ENCODE measurements around the gene SEMA4A. TPM values are rescaled to one million over a fixed set of nuclear protein-coding genes. Genes with fewer than 3 reads are reported as not detected.
A peak's percentile ranks its signal among the peaks of the same experiment; 100 is the strongest.
"Not testable (repeated sequence)": the region's sequence is repeated elsewhere in the genome, so short reads cannot be mapped to it uniquely, and the experiment has no call there.

SEMA4A gene
- total RNA-seq, 1 donor from 2014 or later: 11.8 TPM

- DNase-seq (ENCODE audit: low spot score): no peak
These were observed 4.1 kb downstream of the SEMA4A start for GRCh38 chr1:156157506-156157905.

- no peak for DNase-seq (ENCODE audit: low spot score)
These were observed 4.6 kb downstream of the SEMA4A start for GRCh38 chr1:156157966-156158365.

GRCh38 chr1:156160000-156160742, 6.8 kb downstream of the SEMA4A start:
- no peak for DNase-seq (ENCODE audit: low spot score)

GRCh38 chr1:156160743-156161171, 7.4 kb downstream of the SEMA4A start:
- DNase-seq (ENCODE audit: low spot score): peak; percentile 93

GRCh38 chr1:156162430-156163037, 9.1 kb downstream of the SEMA4A start:
- peak; percentile 64 for DNase-seq (ENCODE audit: low spot score)

GRCh38 chr1:156163712-156164111, 10.3 kb downstream of the SEMA4A start:
- DNase-seq (ENCODE audit: low spot score): no peak

GRCh38 chr1:156164125-156164831, 10.9 kb downstream of the SEMA4A start:
- DNase-seq (ENCODE audit: low spot score): no peak

- no peak for DNase-seq (ENCODE audit: low spot score)
These were observed 11.7 kb downstream of the SEMA4A start for GRCh38 chr1:156165083-156165482.

GRCh38 chr1:156167536-156167935, 14.2 kb downstream of the SEMA4A start:
- no peak for DNase-seq (ENCODE audit: low spot score)

- no peak for DNase-seq (ENCODE audit: low spot score)
These were observed 19.5 kb downstream of the SEMA4A start for GRCh38 chr1:156172696-156173470.

GRCh38 chr1:156176610-156177210, 23.3 kb downstream of the SEMA4A start:
- DNase-seq (ENCODE audit: low spot score): no peak

- no peak for DNase-seq (ENCODE audit: low spot score)
These were observed 24.7 kb downstream of the SEMA4A start for GRCh38 chr1:156177919-156178654.

- no peak for DNase-seq (ENCODE audit: low spot score)
These were observed 27.1 kb downstream of the SEMA4A start for GRCh38 chr1:156180471-156180870.

GRCh38 chr1:156181391-156181924, 28.1 kb downstream of the SEMA4A start:
- not testable (repeated sequence) for DNase-seq (ENCODE audit: low spot score)

GRCh38 chr1:156182010-156182779, 28.8 kb downstream of the SEMA4A start:
- DNase-seq (ENCODE audit: low spot score): not testable (repeated sequence)

GRCh38 chr1:156186347-156187177, 33.2 kb downstream of the SEMA4A start:
- DNase-seq (ENCODE audit: low spot score): not testable (repeated sequence)

GRCh38 chr1:156190265-156190664, 36.9 kb downstream of the SEMA4A start:
- not testable (repeated sequence) for DNase-seq (ENCODE audit: low spot score)

- DNase-seq (ENCODE audit: low spot score): no peak
These were observed 38.0 kb downstream of the SEMA4A start for GRCh38 chr1:156191292-156191964.

All from umbilical cord (tissue), 2 donors.